Measurements from ENCODE around the gene MAP7. TPM values are rescaled to one million over a fixed set of nuclear protein-coding genes. Genes with fewer than 3 reads are reported as not detected.
A peak's percentile ranks its signal among the peaks of the same experiment; 100 is the strongest.

The MAP7 gene
- total and polyA plus RNA-seq, 9 of the 15 experiments (the other 6 are each of a cell fraction or from before 2014, with no cell fraction given), result 0.76 to 7.7 (median 3.9) TPM

- H3K27ac ChIP-seq (ENCODE audit: extremely low read depth, low read depth, low read length), result no peak overlapping the region
- 20% methylated on average over 4 of the region's 4 CpGs for WGBS (ENCODE audit: insufficient coverage, low coverage, missing lambda C conversion rate)
- DNase-seq (ENCODE audit: extremely low read depth in 1 of 4, low spot score in 3 of 4) (no peak), FAIRE-seq (no peak), ATAC-seq (no peak)
- H3K79me2 ChIP-seq (ENCODE audit: control insufficient read depth, insufficient read depth, low read length), result no peaks in the 10 kb centered on the region
- intact Hi-C loops (cut with micrococcal nuclease) (no loop called here), in situ Hi-C loops (cut with MboI) (no loop called here)
- no peak overlapping the region for H3K9ac ChIP-seq (ENCODE audit: insufficient read depth in 1 of 2, low read depth in 2 of 2, low read length in 2 of 2)
- H2AFZ ChIP-seq (ENCODE audit: low read depth, low read length), result no peak overlapping the region
- CTCF ChIA-PET (ENCODE audit: low intra/inter-chr PET ratio), result no interaction called here
- POLR2A ChIA-PET, result interaction anchor here (0.6 to 0.9 kb wide), 2 partner anchors 16 to 78 kb away, joined by 3 to 5 read pairs; no protein-coding TSS in a partner anchor
- 0 out of 5 replicates have a peak, but pooled peaks cover 0 to 8% of the 10 kb centered on the region in 2 experiments for H3K27me3 ChIP-seq (ENCODE audit: control insufficient read depth in 2 of 2, insufficient read depth in 2 of 2, low read length in 2 of 2)
- no peak overlapping the region for H3K4me2 ChIP-seq (ENCODE audit: insufficient read depth, low read length)
- H3K9me1 ChIP-seq (ENCODE audit: control insufficient read depth, insufficient read depth, low read length), result no peaks in the 10 kb centered on the region
- no TSS peak for BruUV-seq (replicated peaks)
- TF ChIP-seq SREBF1 (IDR thresholded peaks at IDR 0.05; ENCODE audit: borderline replicate concordance, low read depth, low read length) (no peak), ZNF76 (CRISPR knock-in tag; IDR thresholded peaks at IDR 0.05; ENCODE audit: borderline replicate concordance) (no peak), SMARCA5 (IDR thresholded peaks at IDR 0.05) (no peak), U2AF1 (optimal IDR thresholded peaks at IDR 0.05; ENCODE audit: low read depth, low read length) (no peak), ATF3 (IDR thresholded peaks at IDR 0.05) (peak; percentile 67), ATF3 (CRISPR knock-in tag; conservative IDR thresholded peaks at IDR 0.05) (no peak), ZKSCAN3 (CRISPR knock-in tag; IDR thresholded peaks at IDR 0.05) (no peak), MAFG (tag; conservative IDR thresholded peaks at IDR 0.05) (peak; percentile 57), POLR2G (IDR thresholded peaks at IDR 0.05; ENCODE audit: low read depth, low read length) (no peak), RBM25 (IDR thresholded peaks at IDR 0.05; ENCODE audit: low read depth, low read length, severe bottlenecking) (no peak), PURB (CRISPR knock-in tag; IDR thresholded peaks at IDR 0.05; ENCODE audit: low read depth) (no peak), JUN (IDR thresholded peaks at IDR 0.05; ENCODE audit: borderline replicate concordance, low read depth, low read length) (no peak), JUN (CRISPR knock-in tag; IDR thresholded peaks at IDR 0.05; ENCODE audit: borderline replicate concordance) (no peak), RCOR1 (IDR thresholded peaks at IDR 0.05; ENCODE audit: borderline replicate concordance in 1 of 2, low read depth in 2 of 2, low read length in 2 of 2) (no peak), TEAD2 (tag; IDR thresholded peaks at IDR 0.05) (no peak), NELFE (IDR thresholded peaks at IDR 0.05; ENCODE audit: insufficient read depth, insufficient read length) (no peak), FOXK2 (conservative IDR thresholded peaks at IDR 0.05 in 1 of 2, IDR thresholded peaks at IDR 0.05 in 1 of 2; ENCODE audit: low read depth in 2 of 2) (no peak), RBBP5 (IDR thresholded peaks at IDR 0.05; ENCODE audit: borderline replicate concordance, insufficient read depth, low read length, poor library complexity, severe bottlenecking) (no peak), RUNX1 (IDR thresholded peaks at IDR 0.05; ENCODE audit: low read depth) (no peak)
- no peaks in the 10 kb centered on the region for H3K9me3 ChIP-seq (replicated peaks; ENCODE audit: control insufficient read depth, insufficient read depth, low read depth, low read length)
- H3K4me1 ChIP-seq (replicated peaks in 1 of 2; ENCODE audit: control insufficient read depth in 2 of 2, insufficient read depth in 2 of 2, low read length in 2 of 2), result peaks cover 0 to 26% of the 10 kb centered on the region in 2 experiments; a peak in 3 of 5 replicates
- H4K20me1 ChIP-seq (replicated peaks; ENCODE audit: control insufficient read depth, insufficient read depth, low read length), result no peaks in the 10 kb centered on the region
- H3K4me3 ChIP-seq, result no peak overlapping the region
- H3K36me3 ChIP-seq (ENCODE audit: control insufficient read depth, insufficient read depth, low read length), result no peaks in the 10 kb centered on the region
Observed at GRCh38 chr6:136408204-136408603, 142.0 kb downstream of the MAP7 start.
